Left hindlimb (tissue), 1 donor: ENCODE data around the gene MEGF6.
A peak's percentile ranks its signal among the peaks of the same experiment; 100 is the strongest.

Experiments used
- DNase-seq: peaks from one replicate; pipeline ENCODE4 v3.0.0-alpha.2; 2018

The MEGF6 gene

DNA sequence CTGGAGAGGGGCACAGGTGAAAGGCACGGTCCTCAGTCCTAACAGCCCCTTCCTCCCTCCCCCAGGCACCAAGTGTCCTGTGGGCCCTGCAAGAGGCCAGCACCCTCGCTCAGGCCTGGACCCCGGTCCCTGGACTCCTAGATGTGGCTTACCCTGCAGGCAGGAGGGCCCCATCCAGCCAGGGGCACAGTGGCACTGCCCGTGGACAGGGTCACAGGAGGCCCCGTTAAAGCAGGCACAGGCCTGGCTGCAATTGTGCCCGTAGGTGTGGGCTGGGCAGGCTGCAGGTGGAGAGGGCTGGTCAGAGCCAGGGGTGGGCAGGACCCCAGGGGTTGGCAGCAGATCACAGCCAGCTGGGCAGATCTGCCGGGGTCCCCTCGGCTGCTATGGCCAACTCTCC lies 112.3 kb downstream of the MEGF6 start:
- DNase-seq, result no peak

DNA sequence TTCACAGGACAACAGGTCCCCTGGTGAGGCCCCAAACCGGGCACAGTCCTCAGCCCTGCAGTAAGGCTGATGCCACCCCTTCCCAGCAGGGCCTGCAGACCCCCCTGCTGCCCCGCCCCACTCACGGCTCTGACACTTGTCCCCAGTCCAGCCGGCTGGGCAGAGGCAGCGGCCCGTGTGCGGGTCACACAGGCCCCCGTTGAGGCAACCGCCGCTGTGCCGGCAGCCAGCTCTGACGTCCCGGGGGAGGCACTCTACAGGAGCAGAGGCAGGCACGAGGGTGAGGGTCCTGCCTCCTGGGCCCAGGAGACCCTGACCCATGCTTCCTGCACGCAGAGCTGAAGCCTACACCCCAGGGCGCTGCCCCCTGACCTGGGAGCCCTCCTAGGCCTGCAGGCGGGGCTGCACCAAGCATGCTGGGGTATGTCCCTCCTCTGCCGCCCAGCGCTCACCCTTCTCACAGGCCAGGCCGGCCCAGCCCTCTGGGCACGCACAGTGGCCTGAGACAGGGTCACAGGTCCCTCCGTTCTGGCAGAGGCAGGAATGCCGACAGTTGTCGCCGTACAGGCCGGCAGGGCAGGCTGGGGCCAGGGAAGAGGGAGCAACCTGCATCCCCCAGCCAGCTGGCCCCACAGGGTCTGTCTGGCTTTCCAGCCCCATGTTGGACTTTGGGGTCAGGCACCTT lies 112.9 kb downstream of the MEGF6 start:
- DNase-seq, result no peak

DNA sequence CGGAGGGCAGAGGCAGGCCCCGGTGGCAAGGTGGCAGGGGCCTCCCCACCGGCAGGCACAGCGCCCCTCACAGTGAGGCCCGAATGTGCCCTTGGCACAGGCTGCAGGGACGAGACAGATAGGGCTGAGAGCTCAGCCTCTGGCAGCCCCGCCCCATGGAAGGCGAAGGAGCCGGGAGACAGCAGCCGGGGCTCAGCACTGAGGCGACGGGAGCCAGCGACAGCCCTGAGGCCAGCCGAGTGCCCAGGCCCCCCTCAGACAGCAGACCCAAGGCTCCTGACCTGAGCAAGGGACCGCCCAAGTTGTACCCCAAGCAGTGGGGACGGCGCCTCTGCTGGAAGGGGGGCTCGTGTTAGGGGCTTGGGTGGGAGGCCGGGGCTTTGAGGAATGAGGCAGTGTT lies 113.8 kb downstream of the MEGF6 start:
- DNase-seq, result no peak

DNA sequence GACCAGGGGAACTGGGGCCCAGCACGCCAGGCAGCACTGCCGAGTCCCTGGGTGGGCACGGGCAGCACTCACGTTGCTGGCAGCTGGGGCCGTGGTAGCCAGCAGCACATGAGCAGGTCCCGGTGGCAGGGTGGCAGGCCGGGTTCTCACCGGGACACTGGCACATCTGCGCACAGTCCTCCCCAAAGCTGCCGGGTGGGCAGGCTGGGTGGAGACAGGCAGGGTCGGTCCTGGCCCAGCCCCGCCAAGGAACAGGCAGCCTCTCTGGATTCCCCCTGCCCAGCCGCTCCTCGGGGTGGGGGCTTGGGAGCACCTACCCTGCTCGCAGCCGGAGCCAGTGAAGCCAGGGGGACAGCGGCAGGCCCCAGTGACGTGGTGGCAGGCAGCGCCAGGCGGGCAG lies 114.4 kb downstream of the MEGF6 start:
- DNase-seq, result no peak

DNA sequence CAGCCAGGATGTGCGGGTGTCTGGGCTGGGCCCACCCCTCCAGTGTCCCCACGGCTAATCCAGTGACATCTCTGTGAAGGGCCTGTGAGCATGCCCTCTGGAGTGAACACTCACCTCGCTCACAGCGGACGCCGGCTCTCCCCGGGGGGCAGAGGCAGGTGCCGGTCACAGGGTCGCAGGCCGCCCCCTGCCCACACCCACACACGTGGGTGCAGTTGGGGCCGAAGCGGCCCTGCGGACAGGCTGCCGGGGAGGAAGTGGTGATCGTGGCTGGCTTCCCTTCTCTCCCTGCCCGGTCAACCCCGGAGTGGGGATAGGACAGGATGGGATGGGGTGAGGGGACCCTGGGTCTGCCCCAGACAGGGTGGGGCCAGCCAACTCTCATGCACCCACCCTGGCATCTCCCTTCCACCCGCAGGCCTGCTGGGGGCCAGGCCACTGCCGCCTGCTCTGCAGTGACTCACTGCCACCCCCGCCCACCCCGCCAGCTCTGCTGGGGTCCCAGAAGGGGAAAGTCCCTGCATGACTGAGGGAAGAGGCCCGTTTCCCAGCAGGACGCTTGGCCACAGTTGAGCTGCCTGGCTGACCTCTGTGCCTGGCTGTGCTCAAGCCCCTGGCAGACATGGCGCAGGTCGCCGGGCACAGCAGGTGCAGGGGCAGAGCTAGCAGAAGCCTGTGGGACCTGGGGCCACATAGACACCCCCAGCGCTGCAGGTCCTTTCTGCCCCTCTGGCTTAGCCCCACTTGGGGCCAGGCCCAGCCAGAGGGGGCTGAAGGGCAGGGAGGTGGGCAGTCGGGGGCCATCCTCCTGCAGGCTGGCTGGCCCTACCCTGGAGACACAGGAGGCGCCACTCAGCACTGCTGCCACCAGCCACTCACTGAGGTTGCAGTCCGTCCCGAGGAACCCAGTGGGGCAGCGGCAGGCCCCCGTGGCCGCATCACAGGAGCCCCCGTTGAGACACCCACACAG lies 115.2 kb downstream of the MEGF6 start:
- DNase-seq, result no peak

DNA sequence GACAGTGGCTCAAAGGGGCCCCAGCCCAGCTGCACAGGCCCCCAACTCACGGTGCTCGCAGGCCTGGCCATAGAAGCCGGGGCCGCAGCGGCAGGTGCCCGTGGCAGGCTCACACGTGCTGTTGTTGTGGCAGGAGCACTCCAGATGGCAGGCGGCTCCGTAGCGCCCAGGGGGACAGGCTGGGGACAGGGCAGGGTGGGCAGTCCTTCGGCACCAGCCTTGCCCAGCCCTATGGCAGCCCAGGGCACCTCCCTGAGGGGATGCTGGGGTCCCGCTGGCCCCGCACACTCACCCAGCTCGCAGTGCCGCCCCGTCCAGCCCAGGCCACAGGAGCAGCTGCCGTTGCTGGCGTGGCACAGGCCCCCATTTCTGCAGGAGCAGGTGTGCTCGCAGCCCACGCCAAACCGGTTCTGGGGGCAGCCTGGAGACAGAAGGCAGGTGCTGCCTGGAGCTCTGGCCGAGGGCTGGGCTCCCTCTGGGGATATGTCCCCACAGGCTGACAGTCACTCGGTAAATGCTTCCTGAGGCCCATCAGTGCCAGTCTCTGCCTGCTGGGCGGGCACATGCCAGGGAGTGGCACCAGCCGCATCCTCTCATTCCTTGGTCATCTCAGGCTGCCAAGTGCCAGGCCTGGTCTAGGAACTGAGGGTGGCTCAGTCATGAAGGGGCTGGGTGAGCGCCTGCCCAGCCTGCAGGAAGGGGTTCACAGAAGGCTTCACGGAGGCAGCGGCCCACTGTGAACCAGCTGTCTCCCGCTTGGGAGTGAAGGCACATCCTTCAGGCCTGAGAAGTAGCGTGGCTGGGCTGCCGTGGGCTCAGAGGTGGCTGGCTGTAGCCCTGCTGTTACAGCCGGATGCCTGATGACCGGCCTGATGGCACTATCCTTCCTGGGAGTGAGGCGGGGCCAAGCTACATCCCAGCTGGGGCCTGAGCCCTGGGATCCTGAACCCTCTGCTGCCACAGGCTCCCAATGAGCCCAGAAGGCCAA lies 116.7 kb downstream of the MEGF6 start:
- DNase-seq, result no peak

DNA sequence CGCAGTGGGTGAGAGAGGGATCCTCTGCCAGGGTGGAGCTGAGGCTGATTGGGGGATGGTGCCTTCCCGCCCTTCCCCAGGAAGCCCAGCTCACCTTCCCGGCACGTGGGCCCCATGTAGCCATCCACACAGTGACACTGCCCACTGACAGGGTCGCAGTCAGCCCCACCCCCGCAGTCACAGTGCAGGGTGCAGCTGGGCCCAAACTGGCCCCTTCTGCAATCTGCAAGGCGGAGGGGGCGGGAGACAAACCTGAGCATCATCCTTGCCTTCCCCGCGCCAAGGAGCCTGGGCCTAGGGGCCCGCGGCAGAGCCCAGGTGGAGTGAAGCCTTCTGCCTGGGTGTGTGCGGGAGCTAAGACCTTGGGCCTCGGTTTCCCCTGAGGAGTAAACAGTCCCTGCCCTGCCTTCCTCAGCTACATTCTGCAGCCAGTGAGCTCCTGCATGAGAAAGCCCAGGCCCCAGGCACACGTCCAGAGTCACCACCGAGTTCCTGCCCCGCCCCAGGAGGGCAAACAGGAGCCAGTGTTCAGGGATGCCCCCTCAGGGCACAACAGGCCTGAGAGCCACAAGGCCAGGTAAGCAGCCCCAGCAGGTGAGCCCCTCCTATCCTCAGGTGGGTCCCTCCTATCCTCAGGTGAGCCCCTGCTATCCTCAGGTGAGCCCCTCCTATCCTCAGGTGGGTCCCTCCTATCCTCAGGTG lies 118.6 kb downstream of the MEGF6 start:
- no peak for DNase-seq

DNA sequence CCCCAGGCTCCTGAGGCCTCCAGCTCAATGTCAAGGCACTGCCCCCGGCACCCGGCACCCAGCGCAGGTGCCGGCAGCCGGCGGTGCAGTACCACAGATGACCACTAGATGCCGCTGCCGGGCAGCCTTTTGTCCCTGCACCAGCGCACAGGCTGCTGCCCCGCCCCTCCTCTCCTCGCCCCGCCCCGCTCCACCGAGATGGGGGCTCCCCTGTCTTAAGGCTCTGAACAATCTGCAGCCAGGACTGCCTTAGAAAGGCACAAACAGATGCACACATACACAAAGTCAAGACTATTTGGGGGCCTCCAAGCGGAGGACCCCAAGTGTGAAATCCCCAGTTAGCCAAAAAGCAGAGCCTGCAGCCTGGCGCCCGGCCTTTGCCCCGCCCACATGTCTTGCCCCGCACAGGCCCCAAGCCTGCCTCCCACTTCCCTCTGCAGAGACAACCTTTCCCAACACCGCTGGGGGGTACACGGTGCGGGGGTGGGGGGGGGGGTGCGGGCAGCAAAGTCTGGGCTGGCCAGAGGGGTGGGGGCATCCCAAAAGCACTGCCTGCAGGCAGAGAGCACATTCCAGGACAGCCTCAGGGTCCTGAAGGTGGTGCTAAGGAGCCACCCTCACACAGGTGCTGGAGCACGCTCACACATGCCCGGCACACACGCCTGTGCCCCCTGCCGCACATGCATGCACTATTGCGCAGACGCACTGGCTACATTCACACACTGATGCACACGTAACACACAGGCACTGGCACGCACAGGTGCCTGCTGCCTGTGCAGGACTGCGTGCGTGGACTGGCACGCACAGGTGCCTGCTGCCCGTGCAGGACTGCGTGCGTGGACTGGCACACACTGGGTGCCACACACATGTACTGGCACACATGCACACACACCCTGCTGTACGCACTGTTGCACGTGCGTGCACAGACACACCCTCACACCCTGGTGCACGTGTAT lies 119.7 kb downstream of the MEGF6 start:
- peak; percentile 79 for DNase-seq

DNA sequence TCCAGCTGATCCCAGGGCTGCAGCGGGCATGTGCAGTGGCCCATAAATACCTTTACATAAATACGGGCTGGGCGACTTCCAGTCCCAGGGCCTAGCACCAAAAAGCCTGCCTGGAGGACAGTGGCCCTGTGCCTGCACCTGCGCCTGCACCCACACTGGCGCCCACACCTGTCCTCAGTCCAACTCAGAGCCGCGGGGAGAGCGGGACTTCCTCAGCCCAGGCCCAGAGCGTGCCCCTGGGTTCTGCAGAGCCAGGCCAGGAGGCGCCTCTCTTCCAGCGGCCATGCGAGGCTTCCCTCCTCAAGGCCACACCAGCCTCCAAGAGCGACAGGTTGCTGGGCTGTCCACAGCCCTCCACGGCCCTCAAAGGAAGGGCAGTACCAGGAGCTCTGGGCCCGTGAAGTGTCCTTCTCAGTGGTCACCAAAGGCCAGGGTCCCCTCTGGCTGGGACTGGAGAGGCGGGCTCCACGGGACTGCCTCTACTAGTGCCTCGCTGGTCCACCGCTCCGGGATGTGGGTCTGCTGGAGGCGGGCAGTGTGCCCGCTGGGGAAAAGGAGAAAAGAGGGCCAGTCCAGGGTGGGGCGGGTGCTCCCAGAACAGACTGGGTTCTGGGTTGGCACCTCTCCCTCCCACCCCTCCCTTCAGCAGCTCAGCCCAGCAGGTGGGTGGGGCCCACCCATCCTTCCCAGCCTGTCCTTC lies 121.1 kb downstream of the MEGF6 start:
- DNase-seq, result no peak

DNA sequence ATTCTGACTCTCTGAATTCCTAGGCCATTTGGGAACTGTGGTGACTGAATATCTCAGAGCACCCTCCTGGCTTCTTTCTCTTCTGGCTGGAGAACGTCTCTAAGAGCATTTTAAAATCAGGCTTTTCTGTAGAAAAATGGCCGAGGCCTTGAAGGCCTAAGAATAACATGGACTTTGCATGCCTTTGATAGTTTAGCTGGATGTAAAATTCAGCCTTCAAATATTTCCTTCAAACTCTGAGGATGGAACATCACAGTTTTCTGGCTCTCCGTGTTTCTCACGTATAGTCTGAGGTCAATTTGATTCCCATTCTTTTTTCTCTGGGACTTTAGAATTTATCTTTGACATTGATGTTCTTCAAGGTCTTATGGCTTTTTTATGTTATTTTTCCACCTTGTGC lies 122.9 kb downstream of the MEGF6 start:
- no peak for DNase-seq

DNA sequence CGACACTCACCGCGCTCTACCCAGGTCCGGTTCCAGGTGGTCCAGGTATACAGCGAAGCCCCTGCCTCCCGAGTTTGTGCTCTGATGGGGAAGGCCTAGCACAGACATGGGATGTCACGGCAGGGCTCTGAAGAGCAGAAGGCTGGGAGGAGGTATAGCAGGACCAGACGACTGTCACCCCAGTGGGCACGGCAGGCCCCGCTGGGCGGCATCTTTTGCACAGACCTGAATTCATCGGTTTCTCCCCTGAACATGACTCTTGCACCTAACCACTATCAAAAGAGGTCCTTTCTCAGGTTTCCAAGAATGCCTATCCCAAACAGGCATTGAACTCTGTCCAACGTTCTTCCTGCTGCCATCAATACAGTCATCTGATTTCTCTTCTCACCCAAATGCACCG lies 126.3 kb downstream of the MEGF6 start:
- no peak for DNase-seq

DNA sequence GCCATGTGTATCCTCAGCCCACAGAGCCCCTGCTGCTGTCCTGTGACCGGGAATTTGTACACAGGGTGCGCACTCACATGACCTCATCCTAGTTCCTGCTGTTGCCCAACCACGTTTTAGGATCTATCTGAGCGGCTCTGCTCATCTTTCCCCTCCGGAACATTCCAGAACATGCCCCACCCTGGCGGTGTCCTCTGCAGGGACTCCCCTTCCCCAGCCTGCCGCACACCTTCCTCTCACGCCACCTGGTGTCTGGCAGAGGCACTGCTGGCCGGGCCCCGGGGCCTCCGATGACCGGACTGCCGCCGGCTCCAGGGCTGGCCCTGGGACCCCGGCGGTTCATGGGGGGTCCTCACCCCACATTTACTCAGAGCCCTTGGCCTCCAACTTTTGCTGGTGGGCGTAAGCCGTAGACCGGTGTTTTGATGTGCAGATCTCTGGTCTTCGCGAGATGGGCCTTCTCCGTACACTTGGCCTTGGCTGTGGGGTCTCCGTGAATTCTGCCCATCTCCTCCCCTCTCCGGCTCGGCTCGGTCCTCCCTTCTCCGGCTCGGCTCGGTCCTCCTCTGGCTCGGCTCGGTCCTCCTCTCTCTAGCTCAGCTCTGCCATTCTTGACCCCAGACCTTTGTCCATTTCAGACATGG lies 127.4 kb downstream of the MEGF6 start:
- no peak for DNase-seq

DNA sequence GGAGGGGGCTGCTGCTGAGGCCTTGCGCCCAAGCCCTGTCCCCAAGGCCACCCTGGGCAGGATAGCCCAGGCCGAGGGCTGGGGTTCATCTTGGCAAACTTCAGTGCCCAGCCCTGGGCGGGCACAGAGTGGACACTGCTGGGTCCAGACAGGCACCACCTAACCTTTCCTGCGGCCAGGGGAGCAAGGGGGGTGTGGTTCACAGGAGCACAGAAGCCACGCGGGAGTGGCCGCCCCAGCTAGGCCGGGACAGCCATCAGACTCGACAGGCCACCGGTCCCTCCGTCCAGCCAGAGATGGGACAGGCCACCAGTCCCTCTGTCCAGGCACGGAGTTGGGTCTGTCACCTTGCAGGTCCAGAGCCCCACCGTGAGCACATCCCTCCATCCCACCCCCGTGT lies 127.9 kb downstream of the MEGF6 start:
- no peak for DNase-seq

DNA sequence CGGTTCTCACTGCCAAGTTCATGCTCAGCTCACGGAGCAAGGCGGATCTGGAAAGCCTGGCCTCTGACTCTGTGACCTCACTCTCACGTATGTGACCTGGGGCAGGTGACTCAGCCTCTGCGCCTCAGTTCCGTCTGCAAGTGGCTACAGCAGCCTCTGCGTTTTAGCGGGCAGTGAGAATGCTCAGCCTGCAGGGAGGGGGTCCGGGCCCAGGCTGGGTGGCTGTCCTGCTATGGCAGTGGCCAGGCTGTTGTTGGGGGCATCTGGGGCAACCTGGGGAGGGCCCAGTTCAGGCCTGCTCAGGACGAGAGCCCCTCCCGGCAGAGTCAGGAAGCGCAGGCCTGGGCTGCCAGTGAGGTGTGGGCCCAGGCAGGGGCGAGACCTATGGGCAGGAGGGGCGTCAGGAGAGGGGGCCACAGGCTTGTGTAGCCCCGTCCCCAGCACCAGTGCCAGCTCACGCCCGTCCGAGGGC lies 128.9 kb downstream of the MEGF6 start:
- no peak for DNase-seq

DNA sequence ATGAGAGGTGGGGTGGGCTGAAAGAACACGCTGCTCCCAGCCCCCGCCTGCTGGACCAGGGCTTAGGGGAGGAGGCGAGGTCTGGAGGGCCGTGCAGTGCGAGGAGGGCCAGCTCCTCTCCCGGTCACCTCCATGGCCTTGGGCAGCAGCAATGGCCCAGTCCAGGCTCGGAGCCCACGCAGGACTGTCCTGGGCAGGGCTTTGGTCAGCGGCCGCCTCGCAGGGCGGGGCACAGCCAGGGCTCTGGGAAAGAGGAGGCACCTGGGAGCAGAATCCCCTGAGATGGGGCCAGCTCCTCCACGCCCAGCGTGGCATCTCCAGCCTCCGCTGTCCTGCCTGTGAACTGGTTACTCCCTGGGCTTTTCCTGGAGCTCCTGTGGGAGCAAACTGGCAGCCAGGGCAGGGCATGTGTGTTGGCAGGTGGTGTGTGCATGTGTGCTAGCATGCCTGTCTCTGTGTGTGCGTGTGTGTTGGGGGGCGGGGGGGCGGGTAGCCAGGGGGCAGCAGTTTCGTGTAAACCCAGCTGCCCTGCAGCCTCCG lies 129.4 kb downstream of the MEGF6 start:
- DNase-seq, result no peak

DNA sequence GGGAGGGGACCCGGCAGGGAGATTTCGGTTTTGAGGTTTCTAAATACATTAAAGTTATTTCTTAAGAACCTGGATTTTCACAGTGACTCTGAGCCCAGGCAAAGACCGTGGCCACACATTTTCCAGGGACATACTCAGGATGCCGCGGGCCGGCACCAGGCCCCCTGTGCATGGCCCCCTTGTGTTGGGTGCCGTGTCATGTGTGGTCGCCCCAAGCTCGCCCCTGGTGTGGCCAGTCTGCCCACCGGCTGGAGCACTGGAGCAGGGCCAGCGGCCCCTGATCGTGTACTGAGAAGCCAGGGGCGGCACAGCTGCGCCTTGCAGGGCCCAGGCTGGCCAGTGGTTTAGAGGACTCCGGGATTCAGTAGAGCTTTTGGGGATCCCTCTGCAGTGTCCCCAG lies 130.3 kb downstream of the MEGF6 start:
- DNase-seq, result no peak

DNA sequence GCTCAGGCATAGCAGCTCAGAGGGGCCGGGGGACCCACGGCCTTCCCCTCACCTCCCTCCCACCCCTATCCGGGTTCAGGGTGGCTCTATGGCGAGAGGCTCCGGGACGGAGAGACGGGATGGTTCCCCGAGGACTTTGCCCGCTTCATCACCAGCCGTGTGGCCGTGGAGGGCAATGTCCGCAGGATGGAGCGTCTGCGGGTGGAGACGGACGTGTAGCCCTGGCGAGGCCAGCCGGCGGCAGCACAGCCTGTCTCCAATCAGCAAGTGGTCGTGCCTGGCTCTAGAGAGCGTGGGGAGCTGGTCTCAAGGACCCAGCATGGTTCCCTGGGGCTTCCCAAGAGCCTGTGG lies 131.0 kb downstream of the MEGF6 start:
- no peak for DNase-seq

DNA sequence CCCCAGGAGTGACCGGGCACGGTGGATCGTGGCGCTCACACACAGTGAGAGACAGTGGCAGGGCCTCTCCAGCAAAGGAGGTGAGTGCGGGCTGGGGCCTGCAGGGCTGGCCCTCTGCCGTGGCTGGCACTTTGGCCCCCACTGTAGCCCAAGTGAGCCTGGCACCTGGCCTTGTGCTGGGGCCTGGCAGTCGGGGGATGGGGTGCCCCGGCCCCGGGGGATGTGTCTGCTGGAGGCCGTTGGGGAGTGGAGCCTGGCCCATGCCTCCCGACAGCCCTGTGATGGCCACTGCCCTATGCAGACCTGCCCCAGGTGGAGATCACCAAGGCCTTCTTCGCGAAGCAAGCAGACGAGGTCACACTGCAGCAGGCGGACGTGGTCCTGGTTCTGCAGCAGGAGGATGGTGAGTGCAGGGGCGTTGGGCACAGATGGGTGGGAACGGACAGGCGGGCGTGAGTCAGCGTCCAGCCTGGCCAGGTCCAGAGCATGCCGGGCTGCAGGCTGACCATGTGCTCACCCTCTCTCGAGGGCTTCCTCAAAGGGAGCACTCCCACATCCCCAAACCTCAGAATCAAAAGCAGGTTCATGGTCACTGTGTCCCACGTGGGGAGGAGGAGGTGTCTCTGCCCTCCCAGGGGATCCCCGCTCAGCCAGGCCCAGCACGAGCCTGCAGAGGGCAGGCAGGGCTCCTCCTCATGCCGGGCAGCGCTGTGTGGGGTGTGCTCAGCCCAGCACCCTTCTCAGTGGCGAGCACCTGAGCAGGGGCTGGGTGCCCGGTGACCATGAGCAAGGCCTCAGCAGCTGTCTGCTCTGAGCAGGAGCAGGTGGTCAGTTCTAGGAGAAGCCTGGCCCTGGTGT lies 131.6 kb downstream of the MEGF6 start:
- no peak for DNase-seq

DNA sequence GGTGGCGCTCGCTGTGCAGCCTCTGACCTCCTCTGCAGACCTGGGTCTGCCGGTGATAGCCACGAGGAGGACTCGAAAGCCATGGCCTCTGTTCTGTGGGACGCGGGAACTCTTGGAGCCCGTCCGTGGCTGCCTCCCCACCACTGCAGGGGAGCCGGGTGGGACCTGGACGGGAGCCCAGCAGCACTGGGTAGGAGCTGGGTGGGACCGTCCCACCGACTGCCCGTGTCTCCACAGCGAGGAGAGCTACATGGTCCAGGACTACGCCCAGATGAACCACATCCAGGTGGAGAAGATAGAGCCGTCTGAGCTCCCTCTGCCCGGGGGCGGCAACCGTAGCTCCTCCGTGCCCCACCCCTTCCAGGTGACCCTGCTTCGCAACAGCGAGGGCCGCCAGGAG lies 133.1 kb downstream of the MEGF6 start:
- DNase-seq, result no peak
